ENCODE measurements around the gene SYT2.

GRCh38 chr1:202580619-202581018, 129.6 kb downstream of the SYT2 start:
- TF ChIP-seq CTCF (conservative IDR thresholded peaks at IDR 0.05 in 1 of 2, IDR thresholded peaks at IDR 0.05 in 1 of 2; ENCODE audit: low read depth in 1 of 2, low read length in 2 of 2) (no peak), EZH2 (IDR thresholded peaks at IDR 0.05; ENCODE audit: low read length, missing control alignments) (no peak)
